HG03354 (cell line): ENCODE results near the gene MAPK6.

Experiments
- ATAC-seq: cut with Tn5 transposase; IDR thresholded peaks from one replicate; pipeline ENCODE4 v1.9.1; 2021; ENCODE audit warnings: mild to moderate bottlenecking; ENCODE audit not compliant: unreplicated experiment, poor library complexity, severe bottlenecking

The MAPK6 gene

DNA sequence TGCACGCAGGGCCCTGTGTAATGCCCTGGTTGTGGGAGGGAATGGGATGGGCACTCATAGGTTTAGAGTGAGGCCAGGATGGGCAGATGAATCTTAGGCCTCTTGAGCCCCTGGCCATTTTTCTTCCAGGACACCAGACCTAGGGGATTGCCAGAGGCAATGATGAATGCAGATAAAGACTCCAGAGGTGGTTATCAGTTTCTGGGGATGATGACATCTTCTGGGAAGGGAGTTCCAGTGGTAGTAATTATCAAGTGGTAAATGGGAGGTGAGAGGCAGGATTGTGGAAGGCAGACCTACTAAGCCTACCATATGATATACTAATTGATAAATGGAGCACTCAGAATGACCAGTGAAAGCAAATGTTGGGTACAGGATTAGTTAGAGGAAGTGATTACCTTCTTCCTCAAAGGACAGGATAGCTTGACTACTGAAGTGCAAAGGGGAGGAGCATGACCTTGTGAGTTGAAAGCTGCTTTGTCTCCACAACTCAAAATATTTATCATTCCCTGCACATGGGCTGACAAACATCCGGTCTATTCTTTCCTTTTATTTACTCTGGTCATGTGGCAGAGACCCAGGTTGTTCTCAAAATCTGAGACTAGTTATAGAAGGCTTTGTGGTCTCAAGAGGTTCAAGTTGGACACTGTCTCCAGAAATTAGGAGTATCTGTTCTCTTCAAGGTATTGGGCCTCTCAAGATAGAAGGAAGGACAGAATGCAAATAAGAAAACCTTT lies 10.2 kb upstream of the MAPK6 start:
- peak; percentile 30 for ATAC-seq

- no peak for ATAC-seq
These were observed 8.1 kb upstream of the MAPK6 start for GRCh38 chr15:52010633-52011595.

DNA sequence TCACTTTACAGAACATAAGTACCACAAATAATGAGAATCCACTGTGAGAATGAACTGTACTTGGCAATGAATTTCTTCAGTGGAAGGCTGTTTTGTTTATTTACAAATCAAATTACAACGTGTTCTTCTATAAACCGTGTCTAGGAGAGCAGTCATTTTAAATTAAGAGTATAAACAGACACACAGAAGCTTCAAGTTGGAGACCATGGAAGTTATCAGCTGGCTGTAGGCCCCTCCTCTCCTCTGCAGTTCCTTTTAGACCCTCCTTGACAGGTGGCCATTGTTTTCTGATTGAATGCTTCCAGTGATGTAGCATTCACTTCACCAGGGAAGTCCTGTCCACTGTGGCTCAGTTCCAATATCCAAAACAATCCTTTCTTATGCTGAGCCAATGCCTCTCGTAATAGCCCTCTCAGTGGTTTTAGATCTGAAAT lies 7.3 kb upstream of the MAPK6 start:
- no peak for ATAC-seq

DNA sequence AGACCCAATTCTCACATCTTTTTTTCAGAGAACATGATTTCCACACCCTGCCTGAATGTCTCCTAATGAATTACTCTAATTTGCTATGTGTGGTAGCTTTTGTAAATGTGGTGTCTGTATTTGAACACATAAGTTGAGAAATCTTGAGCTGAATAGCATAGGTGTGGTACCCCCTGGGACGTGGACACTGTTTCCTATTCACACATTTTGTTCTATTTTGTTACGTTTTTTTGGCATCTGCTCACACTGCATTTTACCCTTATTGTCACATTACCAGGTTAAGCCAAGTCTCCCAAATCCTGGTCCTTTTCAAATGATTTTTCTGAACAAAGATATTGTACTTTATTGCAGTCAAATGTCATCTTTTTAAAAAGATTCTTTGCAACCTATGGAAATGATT lies 6.8 kb upstream of the MAPK6 start:
- ATAC-seq, result no peak

DNA sequence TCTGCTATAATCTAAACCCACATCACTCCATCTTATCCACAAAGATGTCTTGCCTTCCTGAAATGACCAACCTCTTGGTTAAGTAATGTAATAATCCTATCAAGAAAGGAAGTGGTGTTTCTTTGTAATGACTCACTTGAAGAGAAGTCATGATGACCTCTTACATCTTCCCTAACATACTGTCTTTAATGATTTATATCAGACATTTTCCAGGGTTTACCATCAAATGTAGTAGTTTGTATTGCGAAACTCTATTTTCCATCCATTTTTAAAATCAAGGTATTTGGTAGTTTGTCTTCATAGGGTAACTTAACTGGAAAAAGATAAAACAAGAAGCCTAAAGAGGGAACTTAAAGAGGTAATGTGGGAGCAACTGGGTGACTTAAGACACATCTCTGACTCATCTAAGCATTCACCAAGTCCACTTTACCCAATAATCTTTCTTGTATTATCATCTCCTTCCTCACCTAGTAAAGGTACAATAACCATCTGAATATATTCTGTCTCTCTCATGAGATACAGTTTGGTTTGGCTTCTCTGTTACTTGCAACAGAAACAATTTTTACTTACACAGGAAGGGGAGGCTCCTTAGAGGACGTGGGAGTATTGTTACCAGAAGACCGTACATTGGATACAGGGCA lies 5.7 kb upstream of the MAPK6 start:
- peak; percentile 55 for ATAC-seq

- ATAC-seq, result no peak
These were observed 4.4 kb upstream of the MAPK6 start for GRCh38 chr15:52014616-52015015.

- no peak for ATAC-seq
These were observed 2.7 kb upstream of the MAPK6 start for GRCh38 chr15:52016316-52016715.

DNA sequence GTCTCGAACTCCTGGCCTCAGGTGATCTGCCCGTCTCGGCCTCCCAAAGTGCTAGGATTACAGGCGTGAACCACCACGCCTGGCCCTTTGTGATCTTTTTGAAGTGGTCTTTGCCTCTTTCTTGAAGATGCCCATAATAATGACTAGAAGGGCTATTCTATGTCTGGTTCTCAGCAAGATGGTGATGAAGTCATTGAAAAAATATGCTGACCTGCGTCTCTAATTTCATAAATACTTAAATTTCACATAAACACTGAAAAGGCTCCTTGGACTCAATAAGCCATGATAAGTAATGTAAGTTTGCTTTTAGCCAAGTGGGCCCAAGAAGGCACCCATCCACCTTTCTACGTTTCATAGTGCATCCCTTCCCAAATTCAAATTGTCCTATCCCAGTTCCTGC lies 775 bp upstream of the MAPK6 start:
- ATAC-seq, result no peak

GRCh38 chr15:52019394-52020220 lies 588 bp downstream of the MAPK6 start:
- ATAC-seq, result peak; percentile 64

GRCh38 chr15:52020221-52021085 lies 1.4 kb downstream of the MAPK6 start:
- no peak for ATAC-seq

GRCh38 chr15:52021128-52021671 lies 2.2 kb downstream of the MAPK6 start:
- ATAC-seq, result no peak

- ATAC-seq, result no peak
These were observed 3.0 kb downstream of the MAPK6 start for GRCh38 chr15:52021892-52022540.

DNA sequence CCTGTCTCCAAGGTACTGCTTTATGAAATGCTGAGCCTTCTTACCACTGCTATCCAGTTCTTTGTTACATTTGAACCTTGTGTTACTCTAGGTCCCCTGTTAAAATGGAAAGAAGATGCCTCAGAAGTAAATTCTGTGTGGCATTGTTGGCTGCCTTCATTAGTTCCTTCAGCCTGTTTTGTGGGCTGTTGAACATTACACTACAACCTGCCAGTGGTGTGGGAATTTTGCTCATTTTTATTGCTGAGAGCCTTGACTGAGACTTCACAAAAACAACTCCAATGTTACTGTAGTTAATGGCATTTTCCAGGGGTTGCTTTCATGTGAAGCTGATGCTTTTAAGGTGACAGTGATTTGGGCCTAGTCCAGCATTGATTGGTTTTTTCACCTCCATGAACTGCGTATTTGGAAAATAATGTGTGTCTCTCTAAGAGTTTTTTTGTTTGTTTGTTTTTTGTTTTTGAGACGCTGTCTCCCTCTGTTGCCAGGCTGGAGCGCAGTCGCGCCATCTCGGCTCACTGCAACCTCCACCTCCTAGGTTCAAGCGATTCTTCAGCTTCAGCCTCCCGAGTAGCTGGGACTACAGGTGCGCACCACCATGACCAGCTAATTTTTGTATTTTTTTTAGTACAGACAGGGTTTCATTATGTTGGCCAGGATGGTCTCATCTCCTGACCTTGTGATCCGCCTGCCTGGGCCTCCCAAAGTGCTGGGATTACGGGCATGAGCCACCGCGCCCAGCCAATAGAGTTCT lies 4.3 kb downstream of the MAPK6 start:
- ATAC-seq, result no peak

- ATAC-seq, result no peak
These were observed 9.5 kb downstream of the MAPK6 start for GRCh38 chr15:52028431-52029093.

GRCh38 chr15:52030010-52030409 lies 11.0 kb downstream of the MAPK6 start:
- no peak for ATAC-seq

GRCh38 chr15:52031556-52031955 lies 12.5 kb downstream of the MAPK6 start:
- no peak for ATAC-seq
